ENCODE data around the gene STOX2.

STOX2 gene

GRCh38 chr4:183905081-183905592 is at the start of gene STOX2:
Gene STOX2, plus strand, starts transcription at chr4:183905307. Its CDS starts 1,484 bp downstream, at chr4:183906791.
- DNase-seq = peak in 1 of 2 donors; percentile 50

DNA sequence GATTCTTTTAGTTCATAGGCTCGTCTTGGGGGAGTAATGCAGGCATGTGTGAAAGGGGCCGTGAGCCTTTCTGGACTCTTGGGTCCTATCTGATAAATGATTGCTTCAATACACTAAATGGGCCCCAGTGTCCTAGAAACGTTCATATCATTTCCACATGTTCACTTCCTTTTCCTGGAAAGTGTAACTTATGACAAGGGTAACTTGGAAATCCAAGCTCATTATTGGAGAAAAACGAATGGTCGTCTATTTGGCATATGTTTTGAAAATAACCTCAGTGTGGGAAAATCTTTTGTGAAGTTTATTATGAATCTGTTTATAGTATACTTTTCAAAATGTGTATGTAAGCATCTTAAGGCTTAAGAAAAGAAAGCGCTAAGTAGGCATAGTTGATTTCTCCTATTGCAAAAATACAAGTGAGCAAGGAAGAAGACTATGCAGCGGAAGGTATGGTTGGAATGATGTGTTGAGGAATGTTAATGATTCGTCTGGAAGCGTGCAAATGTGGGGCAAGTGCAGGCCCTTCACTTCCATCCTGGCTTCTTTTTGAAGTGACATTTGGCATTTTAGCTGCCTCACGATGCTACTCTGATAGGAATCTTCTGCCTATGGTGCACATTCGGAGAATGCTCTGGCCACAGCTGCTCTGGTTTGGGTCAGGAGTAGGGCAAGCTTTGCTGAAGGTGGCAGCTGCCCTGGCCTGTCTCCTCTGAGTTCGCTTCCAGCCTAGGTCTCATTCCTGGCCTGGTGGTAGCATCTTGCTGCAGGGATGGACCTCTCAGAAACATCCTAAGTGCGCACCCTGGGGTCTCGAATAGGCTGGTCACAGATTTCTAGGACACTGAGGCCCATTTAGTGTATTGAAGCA is 49.5 kb upstream of the STOX2 start:
- no peak for DNase-seq

DNA sequence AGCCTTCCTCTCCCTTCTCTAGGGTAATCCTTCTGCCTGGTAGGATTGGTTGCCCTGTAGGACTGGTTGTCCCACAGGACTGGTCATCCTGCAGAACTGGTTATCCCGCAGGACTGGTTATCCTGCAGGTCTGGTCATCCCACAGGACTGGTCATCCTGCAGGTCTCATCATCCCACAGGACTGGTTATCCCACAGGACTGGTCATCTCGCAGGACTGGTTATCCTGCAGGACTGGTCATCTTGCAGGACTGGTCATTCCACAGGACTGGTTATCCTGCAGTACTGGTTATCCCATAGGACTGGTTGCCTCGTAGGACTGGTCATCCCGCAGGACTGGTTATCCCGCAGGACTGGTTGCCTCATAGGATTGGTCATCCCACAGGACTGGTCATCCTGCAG is 48.1 kb upstream of the STOX2 start:
- DNase-seq = no peak

DNA sequence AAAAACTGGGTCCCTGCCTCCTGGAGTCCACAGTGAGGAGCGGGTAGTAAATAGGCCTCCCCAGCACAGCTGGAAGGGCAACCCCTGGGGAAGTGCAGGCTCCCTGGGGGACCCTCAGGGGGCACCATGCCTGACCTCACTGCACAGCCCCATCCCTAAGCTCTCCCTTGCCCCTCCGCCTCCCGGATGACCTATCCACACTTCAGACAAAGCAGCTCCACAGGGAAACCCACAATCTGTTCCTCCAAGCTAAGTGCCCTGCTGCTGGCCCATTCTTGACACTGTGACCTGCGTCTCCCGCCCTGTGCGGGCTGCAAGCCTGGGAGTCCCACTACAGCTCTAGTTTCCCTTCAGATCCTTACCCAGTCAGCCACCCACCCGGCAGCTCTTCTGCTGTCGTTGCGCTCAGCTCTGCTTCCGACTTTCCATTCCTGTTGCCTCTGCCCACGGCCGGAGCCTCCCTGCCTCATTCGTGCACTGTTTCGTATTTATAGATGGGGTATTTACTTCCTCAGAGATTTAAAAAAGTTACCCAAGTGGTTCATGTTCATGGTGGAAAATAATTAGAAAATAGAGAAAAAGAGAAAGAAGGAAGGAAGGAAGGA is 47.0 kb upstream of the STOX2 start:
- DNase-seq = no peak

DNA sequence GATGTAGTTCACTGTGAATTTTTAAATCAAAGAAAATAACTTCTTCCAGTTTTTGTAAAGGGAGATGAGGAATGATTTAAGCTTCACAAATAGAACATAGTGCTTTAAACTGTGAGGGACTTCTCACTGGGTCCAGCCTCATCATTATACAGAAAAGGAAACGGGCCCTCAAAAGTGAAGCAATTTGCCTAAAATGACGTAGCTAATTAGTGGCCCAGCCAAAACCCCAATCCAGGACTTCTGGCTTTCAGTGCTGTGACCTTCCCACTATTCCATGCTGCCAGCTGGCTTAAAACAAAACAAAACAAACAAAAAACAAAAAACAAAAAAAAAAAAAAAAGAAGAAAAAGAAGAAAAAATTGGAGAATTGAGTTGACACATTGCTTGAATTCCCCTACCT is 45.0 kb upstream of the STOX2 start:
- no peak for DNase-seq

GRCh38 chr4:183860731-183861130 is 44.4 kb upstream of the STOX2 start:
- no peak for DNase-seq

DNA sequence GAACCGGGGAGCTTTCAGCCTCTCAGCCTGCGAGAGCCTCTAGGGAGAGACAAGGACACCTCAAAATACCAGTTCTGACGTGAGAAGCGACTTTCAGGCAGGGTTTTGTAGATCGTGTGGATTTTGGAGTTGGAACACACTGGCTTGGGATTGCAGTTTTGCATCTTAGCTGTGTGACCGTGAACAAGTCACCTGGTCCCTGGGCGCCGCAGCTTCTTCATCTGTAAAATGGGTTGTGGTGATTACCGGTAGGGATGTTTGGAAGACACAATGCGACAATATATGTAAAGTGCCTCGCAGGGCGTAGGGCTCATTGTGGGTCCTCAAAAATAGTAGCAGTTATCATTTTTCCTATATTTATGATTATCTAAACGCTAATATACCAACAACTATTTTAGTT is 43.7 kb upstream of the STOX2 start:
- DNase-seq = no peak

DNA sequence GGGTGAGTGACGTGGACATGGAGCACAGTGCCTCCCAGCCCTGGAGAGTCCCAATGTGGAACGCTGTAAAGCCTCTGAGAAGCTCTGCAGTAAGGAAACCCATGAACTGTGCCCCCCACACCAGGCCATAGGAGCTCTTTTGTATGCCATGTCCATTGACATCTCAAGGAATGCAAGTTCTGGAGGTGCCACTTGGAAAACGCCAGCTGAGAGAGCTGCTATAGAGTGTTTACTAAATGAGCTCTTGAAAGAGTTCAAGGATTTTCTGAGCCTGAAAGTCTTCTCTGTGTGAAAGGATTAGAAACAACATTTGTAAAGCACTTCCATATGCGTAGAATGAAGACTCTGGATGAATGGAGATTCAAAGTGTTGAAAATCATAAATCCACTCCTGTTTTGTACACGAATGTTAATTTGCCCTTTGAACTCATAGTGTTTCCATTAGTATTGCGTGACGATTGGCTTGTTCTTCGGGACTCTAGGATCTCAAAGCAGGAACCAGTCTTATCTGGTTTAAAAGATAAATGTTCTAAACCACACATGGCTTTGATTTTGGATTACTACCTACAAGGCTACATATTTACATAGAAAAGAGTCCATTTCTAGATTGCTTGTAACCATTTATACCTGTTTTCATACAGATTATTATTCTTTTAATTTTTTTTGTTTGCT is 41.8 kb upstream of the STOX2 start:
- no peak for DNase-seq

GRCh38 chr4:183867247-183867646 is 37.9 kb upstream of the STOX2 start:
- no peak for DNase-seq

DNA sequence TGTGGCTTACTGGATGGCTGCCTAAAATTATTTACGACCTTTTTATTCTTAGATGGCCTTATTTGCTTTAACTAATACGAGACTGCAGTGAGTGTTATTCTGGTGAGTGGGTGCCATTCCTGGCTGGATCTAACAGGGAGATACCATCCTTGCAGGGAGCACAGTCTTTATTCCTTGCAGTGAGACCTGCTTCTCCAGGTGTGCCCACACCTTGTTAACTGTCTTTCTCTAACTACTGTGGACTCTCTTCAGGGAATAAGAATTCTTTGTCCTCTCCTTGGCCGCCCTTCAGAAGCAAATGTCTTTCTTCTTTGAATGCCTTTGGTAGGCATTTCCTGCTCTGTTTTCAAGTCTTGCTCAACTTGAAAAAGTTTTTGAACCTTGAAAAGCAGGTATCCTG is 34.1 kb upstream of the STOX2 start:
- DNase-seq = no peak

DNA sequence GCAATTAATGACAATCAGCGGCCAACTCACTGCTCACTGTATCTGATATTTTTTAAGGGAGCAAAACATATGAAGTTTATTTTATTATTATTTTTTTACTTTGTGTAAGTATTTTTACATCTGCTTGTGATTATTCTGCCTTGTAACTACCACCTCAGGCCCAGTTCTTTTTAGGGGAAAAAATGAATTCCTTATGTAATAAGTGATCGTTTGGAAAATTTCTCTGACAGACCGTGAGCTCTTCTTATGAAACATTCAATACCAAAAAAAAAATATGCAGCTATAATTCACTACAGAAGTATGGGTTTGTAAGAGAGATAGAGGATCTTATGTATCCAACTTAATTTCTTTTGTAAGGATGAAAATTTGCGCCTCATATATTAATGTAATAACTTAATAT is 33.5 kb upstream of the STOX2 start:
- DNase-seq = no peak

DNA sequence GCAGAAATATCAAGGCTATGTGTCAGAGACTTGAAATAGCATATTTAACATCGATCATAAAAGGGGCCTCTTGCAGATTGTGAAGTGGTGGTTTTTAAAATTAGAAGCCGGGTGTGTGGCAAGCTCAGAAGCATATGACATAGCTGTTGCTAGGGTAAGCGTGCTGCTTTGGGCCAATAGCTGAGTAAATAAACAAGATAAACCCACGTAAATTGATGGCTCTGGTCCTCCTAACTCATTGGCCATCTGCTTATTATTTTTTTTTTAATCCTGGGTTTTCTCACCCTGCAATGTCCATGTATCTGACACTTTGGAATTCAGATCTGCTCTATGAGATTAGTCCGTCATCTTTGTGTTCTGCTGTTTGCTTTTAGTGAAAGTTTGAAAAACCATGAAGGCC is 32.6 kb upstream of the STOX2 start:
- DNase-seq = no peak

DNA sequence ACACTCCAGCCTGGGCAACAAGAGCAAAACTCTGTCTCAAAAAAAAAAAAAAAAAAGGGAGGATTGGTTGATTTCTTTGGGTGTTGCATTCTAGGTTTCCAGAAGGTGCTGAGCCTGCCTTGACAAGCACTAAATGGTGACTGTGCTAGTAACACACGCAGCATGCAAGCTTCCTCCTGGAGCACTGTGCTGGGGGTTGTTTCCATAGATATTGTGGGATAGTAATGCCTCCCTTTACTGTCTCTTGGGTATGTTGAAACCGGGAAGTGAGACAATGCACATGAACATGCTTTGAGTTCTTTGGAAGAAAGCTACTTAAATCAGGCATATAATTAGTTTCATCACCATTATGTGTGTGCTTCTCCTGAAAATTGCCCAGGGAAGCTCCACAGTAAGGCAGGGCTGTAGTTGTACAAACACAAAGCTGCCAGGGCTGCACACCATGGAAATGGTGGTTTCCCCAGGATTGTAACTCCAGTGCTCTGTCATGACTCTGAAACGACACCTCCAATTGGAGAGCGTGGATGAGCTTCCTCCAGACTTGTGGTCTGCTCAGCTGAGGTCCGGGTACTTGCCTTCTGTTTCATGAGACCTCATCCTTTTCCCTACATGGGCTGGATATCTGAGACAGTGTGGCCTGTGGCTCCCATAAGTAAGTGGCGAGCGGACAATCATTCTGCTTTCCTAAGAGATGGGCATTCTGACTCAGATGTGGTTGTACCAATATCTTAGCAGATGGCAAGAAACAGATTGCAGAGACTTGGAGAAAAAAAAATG is 31.5 kb upstream of the STOX2 start:
- no peak for DNase-seq

GRCh38 chr4:183875251-183875825 is 29.8 kb upstream of the STOX2 start:
- no peak for DNase-seq

- no peak for DNase-seq
These were observed 28.7 kb upstream of the STOX2 start for GRCh38 chr4:183876268-183876934.

GRCh38 chr4:183878251-183878970 is 26.7 kb upstream of the STOX2 start:
- no peak for DNase-seq

DNA sequence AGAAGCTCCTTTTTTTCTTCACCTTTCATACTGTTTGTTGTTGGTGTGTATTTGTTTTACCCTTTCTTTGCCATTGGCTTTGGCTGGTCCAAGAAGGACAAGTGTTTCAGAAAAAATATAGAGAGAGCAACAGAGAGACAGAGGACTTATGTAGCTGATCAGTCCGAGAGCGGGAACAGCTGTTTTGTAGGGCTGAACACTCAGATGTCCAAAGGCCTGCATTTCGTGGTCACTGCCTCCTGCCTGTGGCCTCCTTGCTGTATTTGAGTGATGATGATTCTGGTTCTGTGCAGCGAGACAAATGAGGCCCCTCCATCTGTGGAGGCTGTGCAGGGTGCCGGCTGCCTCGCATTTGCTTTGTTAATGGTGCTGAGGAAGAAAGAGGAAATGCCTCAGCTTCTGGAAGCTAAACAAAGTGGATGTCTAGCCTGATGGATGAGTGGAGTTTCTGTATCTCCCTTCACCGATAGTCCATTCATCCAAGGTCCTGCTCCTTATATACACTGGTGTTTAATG is 19.8 kb upstream of the STOX2 start:
- no peak for DNase-seq

GRCh38 chr4:183887351-183887750 is 17.8 kb upstream of the STOX2 start:
- no peak for DNase-seq

DNA sequence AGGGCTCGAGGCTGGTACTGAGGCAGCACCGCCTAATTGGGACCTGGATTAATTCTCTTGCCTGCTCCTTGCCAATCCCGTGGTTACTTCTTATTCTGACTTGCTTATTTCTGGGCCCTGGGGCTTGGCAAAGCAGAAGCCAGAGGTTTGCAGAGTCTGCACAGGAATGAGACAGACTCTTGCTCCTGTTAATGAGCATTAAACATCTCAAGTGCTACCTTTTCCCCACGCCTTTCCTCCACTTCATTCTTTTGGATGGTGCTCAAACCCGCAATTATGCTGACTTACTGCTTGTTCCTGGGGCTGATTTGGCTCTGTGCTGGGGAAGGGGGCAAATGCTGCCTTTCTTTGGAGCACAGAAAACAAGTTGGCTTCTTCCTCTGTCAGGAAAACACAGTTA is 16.5 kb upstream of the STOX2 start:
- no peak for DNase-seq

DNA sequence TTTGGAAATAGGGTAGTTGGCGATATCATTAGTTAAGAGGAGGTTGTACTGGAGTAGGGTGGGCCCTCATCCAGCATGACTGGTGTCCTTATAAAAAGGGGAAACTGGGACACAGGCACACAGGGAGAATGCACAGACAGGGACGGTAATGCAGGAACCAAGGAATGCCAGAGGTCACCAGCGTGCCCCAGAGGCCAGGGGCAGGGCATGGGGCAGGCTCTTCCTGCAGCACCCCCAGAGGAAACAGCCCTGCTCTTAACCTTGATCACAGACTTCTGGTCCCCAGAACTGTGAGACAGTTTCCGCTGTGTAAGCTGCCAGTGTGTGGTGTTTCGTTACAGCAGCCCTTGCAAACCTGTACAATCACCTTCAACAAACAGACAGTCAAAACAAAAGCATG is 15.9 kb upstream of the STOX2 start:
- DNase-seq = no peak

DNA sequence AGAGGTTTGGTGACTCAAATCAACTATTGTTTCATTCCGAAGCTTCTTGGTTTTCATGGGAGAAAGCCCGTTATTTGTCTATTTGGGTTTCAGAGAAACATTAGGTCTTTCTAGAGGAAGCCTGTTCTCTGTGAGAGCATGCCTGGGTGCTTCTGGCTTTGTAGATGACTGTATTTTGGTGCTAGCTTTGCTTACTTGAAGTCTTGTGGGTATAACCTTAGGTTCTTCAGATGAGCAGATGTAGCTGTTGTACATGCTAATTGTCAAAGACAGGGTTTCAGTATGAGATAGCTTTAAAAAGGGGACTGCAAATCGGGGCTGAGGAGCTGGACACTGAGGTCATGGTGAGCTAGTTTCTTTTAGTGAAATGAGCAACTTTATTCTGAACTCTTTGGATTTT is 7.9 kb upstream of the STOX2 start:
- DNase-seq = no peak

Measured in stimulated activated CD4-positive, alpha-beta T cell treated with anti-CD3 and anti-CD28 coated beads, Interleukin-2, amount 100 ng/mL, for 24 hours (primary cell).